Measurements from ENCODE around the gene GRPEL2.
A peak's percentile ranks its signal among the peaks of the same experiment; 100 is the strongest.

GRPEL2 gene

GRCh38 chr5:149357370-149358293, 12.3 kb downstream of the GRPEL2 start, which contains the start of gene PCYOX1L:
Gene PCYOX1L, plus strand, starts transcription at chr5:149358046. Its CDS starts 23 bp downstream, at chr5:149358069.
- DNase-seq (ENCODE audit: low spot score), result peak; percentile 97

DNA sequence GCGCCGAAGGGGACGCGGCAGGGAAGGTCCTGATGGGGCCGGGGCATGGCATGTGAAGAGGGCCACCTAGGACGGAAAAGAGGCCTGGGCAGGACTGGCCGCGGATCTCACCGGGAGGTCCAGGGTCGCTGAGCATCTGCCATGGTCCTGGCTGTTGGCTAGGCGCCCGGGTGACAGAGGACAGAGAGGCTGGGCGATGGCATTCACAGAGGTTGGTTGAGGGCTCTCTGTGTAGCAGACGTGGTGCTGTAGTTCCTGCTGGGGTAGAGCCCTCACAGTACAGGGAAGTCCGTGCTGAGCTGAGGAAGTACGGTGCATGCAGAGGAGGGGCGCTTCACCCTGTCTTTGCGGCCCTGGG, 13.0 kb downstream of the GRPEL2 start:
- no peak for DNase-seq (ENCODE audit: low spot score)

- DNase-seq (ENCODE audit: low spot score), result no peak
Measured at GRCh38 chr5:149358868-149359495, 13.7 kb downstream of the GRPEL2 start.

DNA sequence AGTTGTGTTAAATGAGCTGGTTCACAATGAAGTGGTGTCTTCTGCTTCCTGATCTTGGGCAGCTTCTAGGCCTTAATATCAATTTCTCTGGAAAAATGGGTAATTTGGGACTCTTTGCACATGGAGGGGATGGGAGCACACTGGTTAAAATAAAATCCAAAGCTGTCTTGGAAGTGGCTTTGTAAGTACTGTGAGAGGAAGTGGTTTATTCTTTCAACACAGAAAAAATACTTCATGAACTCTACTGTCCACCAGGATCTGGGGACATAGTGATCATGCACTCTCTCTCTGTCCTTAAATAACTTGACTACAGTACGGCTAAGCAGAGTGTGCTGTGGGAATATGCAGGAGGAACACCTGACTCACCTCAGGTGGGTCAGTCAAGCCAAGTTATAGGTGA, 15.0 kb downstream of the GRPEL2 start:
- DNase-seq (ENCODE audit: low spot score), result no peak

GRCh38 chr5:149362541-149362940, 17.2 kb downstream of the GRPEL2 start:
- no peak for DNase-seq (ENCODE audit: low spot score)

DNA sequence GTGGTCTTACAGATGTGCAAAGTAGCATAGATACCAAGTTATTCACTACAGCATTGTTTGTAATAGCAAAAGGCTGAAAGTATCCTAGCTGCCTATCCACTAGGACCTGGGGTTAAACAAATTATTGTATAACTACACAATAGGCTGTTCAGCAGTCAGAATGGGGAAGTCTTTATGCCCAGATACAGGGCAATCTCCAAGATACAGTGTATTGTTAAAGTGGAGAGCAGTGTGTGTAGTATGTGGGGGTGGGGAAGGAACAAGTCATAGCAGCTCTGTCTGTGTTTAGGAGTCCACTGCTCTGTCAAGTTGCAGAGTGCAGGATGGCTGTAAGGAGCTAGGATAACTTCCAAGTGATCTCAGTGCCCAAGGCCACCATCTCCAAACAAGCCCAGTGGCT, 18.1 kb downstream of the GRPEL2 start:
- no peak for DNase-seq (ENCODE audit: low spot score)

DNA sequence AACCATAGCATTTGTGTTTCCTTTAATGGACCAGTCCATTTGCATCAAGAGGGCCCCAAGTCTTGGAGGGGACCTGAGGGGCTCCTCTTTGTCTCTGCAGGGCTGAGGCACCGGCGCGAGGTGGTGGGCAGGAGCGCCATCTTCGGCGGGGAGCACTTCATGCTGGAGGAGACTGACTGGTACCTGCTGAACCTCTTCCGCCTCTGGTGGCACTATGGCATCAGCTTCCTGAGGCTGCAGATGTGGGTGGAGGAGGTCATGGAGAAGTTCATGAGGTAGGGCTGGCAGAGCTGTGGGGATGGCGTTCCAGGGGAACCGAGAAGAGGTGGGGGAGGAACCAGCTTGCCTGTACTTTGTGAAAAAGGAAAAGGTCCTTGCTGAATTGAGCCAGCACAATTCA, 18.6 kb downstream of the GRPEL2 start:
- DNase-seq (ENCODE audit: low spot score), result no peak

GRCh38 chr5:149364719-149365118, 19.4 kb downstream of the GRPEL2 start:
- DNase-seq (ENCODE audit: low spot score), result no peak

- no peak for DNase-seq (ENCODE audit: low spot score)
Measured at GRCh38 chr5:149365418-149365817, 20.1 kb downstream of the GRPEL2 start.

- DNase-seq (ENCODE audit: low spot score), result no peak
Measured at GRCh38 chr5:149366169-149366729, 20.9 kb downstream of the GRPEL2 start.

DNA sequence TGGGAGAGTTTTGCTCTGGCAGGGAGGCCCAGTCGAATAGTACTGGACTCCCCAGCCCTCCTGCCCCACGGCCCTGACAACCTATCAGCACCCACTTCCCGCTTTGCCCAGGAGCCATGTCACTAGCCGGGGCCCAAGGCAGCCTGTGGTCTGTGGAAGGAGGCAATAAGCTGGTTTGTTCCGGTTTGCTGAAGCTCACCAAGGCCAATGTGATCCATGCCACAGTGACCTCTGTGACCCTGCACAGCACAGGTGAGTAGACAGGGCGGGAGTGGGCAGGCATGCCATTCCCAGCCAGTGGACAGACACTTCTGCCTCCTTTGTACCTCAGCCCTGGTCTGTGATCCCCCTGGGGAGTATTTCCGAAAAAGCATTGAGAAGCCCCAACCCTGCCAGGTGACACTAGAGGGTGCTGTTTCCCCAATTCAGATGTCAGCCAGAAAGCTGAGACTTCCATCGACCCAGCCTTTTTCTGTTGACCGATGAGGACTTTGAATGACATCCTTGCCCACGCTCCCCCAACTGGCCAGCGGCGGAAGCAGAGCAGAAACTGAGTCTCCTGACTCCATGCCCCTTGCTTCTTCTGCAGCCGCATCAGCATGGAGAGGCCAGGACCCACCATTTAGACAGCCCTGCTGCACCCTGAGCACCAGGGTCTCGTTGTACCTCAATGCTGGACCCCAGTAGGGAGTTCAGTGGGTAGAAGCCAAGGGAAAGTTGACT, 22.1 kb downstream of the GRPEL2 start:
- peak; percentile 93 for DNase-seq (ENCODE audit: low spot score)

GRCh38 chr5:149367972-149368645, 22.8 kb downstream of the GRPEL2 start:
- DNase-seq (ENCODE audit: low spot score), result no peak

DNA sequence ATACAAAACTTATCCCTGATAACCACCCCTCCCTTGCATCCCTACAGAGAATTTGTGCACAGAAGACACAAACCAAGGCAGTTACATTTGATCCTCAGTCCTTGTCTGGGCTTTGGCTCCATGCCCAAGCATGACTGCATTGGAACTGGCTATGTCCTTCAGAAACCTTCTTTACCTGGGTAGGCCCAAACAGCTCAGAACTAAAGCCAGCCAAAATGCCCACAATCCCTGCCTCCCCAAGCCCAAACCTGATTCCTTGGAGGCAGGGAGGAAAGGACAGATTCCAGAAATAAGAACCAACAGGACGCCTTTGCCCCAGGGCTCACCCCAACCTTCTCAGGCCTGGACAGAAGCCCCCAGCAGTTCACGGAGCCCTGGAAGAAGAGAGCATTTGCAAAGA, 25.6 kb downstream of the GRPEL2 start:
- no peak for DNase-seq (ENCODE audit: low spot score)

GRCh38 chr5:149371296-149371962, 26.1 kb downstream of the GRPEL2 start:
- peak; percentile 73 for DNase-seq (ENCODE audit: low spot score)

DNA sequence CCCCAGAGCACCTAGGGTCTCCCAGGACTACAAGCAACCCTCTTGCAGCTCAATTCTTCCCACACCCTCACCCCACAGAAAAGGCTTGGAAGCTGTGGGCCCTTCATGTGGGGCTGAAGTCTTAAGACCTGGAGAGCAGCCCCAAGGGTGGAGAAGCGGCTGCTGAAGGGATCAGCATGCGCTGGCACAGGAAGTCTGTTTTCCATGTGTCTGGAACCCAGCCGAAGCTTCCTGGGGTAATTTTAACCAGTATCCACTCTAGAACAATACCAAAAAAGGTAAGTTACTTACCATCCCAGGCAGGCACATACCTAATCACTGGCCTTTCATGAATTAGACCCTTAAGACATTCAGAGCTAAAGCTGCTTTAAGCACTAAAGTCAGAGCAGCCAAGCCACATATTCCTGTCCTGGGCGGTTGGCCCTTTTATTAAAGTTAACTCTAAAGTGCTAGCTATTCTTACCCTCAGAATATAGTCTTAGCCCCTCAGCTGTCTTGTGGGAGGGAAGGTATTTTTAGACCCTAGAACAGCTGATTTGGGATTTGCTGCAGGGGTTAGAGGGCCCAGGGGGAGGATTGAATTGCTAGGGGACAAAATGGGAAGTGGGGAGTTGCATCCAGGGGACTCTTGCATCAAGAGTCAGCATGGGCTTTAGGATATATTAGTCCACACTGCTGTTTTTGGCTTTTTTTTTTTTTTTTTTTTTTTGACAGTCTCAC, 26.9 kb downstream of the GRPEL2 start:
- no peak for DNase-seq (ENCODE audit: low spot score)

DNA sequence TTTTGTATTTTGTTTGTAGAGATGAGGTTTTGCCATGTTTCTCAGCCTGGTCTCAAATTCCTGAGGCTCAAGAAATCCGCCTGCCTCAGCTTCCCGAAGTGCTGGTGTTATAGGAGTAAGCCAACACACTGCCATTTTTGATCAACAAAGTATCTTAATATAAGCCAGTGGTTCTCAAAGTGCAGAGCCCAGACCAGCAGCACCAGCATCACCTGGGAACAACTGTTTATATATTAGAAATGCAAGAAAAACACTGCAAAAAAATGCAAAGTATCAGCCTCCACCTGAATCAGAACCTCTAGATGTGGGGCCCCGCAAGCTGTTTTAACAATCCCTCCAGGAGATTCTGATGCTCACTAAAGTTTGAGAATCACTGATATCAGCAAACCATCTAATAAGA, 27.6 kb downstream of the GRPEL2 start:
- DNase-seq (ENCODE audit: low spot score), result no peak

DNA sequence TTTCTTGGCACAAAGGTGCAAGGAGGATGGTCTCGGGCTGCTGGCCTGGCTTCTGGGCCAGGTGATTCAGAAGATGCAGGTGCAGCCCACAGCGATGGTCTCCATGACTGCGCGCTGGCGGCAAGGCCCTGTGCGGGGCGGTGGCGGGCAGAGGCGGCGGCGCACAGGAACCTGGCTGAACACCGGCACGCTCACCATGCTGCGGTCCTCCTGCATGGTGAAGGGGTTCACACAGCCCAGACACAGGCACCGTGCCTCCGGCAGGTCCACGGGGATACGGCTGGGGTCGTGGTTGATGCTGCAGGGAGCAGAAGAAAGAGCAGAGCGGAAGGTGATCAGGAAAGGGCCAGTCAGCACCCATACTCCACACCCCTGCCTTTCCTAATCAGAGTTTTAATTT, 29.0 kb downstream of the GRPEL2 start:
- no peak for DNase-seq (ENCODE audit: low spot score)

- no peak for DNase-seq (ENCODE audit: low spot score)
Measured at GRCh38 chr5:149374801-149375200, 29.5 kb downstream of the GRPEL2 start.

- DNase-seq (ENCODE audit: low spot score), result no peak
Measured at GRCh38 chr5:149375434-149375833, 30.1 kb downstream of the GRPEL2 start.

DNA sequence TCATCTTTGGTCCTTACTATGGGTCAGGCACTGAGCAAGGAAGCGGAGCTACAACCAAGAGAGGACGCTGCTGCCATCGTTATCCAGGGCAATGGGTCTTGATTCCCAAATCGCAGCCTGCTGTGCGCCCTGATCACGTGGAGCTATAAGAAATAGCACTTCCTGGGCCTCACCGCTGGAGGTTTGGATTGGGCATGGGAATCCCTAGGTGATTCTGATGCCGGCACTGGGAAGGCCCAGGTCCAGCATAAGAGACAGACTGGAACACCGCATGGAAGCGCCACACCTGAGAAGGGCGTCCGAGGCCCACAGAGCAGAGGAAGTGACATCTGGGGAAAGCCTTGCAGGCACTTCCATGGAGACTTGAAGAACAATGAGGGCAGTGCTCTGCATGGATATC, 30.8 kb downstream of the GRPEL2 start:
- DNase-seq (ENCODE audit: low spot score), result no peak

Measured in hepatic stellate cell (primary cell).